NCI-H774 (cell line): ENCODE data around the gene PTH.
A peak's percentile ranks its signal among the peaks of the same experiment; 100 is the strongest.

Experiments
- DNase-seq: peaks from one replicate; lab custom pipeline; 2025; lab: John Stamatoyannopoulos, UW

Gene PTH

DNA sequence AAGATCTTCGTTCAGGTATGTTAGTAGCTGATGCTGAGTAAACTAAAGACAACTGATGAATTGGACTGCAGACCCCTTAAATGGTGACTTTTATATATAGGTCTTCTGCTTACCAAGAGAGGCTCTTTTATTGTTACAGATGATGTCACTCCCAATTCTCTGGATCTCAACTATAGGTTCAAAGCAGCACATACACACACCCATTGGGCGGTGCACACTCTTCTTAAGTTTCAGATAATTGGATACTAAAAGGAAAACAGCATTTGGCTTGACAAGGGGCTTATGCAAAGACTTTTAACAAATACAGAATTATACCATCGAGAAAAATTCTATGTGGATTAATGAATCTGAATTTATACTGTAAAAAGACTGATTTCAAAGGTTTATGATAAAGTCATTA is at the start of gene PTH:
Gene PTH, minus strand, starts transcription at position 69 of the 400 bp plus-strand sequence. CDS start 3,142 bp downstream, outside the sequence.
- DNase-seq = no peak

DNA sequence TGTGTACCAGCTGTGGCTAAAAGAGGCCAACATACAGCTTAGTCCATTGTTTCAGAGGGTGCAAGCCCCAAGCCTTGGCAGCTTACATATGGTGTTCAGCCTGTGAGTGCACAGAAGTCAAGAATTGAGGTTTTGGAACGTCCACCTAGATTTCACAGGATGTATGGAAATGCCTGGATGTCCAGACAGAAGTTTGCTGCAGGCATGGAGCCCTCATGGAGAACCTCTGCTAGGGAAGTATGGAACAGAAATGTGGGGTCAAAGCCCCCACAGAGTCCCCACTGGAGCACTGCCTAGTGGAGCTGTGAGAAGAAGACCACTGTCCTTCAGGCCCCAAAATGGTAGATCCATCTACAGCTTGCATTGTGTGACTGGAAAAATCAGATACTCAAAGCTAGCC is 42.2 kb upstream of the PTH start:
- DNase-seq = no peak

DNA sequence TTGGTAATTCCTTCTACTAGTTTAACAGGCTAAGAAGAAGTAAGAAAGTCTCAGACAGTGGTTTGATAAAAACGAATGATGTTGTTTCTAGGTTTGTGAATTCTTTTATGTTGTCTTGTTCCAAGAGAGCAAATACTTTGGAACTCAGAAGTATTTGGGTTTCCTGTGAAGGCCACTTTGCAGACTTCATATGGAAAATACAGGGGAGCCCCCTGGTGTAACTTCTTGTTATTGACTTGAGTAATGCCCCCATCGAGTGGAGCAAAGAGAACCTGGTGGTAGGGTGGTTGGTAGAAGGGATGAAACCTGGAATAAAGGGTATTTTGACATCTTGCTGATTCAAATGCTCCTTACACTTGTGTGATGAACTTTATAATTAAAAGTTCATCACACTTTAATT is 40.0 kb upstream of the PTH start:
- no peak for DNase-seq

DNA sequence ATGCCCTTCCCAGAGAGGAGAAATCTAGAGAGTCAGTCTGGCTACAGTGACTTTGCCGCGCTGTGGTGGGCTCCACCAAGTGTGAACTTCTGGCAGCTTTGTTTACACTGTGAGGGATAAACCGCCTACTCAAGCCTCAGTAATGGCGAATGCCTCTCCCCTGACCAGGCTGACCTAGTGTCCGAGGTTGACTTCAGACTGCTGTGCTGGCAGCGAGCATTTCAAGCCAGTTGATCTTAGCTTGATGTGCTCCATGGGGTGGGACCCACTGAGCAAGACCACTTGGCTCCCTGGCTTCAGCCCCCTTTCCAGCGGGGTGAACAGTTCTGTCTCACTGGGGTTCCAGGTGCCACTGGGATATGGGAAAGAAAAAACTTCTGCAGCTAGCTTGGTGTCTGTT is 38.6 kb upstream of the PTH start:
- no peak for DNase-seq

DNA sequence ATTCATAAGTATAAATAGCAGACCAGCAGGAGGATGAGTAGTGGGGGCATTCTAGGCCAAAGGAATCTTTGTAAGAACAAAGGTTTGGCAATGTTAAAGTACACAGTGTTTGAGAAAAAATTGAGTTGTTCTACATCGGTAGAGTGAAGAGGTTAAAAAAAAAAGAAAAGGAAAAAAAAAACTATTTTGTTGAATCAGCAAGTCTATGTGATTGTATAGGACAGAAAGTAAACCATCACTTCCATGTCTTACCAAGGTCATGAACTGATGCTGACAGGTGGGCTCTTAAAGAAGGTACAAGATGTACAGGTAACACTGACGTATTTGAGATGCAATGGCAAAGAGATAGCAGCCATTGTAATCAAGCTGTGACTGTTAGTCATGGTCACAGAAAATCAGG is 29.5 kb upstream of the PTH start:
- no peak for DNase-seq

DNA sequence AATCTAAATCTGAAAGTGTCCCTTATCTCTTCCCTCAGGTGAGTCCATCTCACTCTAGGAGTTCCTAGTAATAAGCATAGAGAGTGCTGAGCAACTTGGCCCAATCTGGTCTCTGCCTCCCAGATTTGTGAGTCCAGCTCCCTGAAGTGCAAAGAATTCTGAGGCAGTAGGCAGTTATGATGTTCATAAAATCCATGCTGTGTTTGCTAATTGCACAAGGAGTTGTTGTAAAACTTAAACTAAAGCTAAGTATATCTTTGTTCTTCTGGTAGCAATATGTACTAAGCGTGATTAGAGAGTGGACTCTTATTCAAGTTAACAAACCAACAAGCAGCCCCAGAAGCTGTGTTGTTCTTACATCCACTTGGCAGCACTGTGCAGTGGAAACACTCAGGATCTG is 7.6 kb upstream of the PTH start:
- DNase-seq = no peak

DNA sequence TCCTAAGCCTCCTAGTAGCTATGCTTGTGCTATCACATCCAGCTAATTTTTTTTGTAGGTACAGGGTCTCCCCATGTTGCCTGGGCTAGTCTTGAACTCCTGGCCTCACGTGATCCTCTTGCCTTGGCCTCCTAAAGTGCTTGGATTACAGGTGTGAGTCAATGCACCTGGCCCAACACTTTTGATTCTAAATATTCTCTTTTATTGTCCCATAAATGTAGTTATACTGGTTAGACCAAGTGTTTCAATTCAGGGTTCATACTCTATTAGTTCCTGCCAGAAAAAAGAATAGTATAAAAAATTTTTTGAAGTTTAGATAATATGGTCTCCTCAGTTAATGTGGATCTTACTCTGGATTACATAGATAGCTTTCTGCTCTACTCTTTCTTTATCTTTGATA is 6.7 kb upstream of the PTH start:
- no peak for DNase-seq

DNA sequence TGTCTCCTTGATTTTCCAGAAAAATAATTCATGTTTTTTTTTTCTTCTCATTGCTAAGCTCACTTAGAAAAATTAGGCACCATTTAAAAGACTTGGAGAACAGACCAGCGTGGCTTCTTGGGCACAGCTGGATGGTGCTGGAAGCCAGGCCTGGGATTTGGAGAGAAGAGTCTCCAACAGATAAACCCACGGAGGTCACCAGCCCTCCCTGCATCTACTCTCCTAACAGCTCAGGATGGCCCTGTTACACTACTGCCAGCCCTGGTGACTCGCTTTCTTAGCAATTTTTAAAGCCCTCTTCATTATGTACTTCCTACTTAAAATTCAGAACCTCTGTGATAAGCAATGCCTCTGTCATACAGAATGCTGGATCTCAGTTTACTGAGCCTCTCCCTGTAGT is 1.7 kb downstream of the PTH start:
- no peak for DNase-seq

DNA sequence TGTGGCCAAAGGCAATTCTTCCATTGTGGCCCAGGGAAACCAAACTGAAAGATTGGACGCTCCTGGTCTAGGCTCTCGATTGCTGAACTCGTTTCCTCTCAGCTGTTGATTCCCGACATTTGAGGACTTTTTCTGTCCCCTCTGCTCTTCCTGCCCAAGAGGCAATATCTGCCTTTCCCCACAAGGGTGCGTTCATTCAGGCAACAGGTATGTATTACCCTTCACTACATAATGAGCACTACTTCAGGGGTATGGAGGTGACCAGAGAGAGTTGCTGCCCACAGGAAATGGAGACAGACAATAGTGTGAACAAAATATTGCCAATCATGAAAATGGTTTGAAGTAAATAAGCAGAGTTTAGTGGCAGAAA is 8.2 kb downstream of the PTH start:
- DNase-seq = no peak

DNA sequence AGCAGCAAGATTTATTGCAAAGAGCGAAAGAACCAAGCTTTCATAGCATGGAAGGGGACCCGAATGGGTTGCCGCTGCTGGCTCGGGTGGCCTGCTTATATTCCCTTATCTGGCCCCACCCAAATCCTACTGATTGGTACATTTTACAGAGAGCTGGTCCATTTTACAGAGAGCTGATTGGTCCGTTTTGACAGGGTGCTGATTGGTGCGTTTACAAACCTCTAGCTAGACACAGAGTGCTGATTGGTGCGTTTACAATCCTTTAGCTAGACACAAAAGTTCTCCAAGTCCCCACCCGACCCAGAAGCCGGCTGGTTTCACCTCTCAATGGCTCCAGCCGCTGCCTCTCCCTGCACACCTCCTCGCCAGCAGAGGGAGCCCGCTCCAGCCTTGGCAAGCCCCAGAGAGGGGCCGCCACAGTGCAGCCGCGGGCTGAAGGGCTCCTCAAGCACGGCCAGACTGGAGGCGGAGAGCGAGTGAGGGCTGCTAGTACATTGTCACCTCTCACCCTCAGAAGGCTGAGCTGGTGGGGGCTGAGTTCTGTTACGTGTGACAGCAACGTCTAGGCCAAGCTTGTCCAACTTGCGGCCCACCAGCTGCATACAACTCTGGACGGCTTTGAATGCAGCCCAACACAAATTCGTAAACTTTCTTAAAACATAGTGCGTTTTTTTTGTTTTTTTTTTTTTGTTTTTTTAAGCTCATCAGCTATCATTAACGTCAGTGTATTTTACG is 8.7 kb downstream of the PTH start:
- no peak for DNase-seq

DNA sequence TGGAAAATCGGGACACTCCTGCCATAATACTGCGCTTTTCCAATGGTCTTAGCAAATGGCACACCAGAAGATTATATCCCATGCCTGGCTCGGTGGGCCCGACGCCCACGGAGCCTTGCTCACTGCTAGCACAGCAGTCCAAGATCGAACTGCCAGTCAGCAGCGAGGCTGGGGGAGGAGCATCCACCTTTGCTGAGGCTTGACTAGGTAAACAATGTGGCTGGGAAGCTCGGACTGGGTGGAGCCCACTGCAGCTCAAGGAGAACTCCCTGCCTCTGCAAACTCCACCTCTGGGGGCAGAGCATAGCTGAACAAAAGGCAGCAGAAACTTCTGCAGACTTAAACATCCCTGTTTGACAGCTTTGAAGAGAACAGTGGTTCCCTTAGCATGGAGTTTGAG is 15.6 kb downstream of the PTH start:
- DNase-seq = no peak

DNA sequence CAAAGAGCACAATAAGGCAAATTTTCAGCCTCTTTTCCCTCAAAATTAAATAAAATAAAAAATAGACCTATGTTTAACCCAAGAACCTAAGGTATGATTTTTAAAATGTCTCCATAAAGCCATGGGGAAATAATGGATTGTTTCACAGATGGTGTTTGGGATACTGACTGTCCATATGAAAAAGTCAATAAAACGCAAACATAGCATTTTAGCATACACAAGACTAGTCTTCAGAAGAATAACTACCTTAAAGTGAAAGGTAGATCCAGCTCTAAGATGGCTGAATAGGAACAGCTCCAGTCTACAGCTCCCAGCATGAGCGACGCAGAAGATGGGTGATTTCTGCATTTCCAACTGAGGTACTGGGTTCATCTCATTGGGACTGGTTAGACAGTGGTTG is 16.1 kb downstream of the PTH start:
- DNase-seq = no peak

DNA sequence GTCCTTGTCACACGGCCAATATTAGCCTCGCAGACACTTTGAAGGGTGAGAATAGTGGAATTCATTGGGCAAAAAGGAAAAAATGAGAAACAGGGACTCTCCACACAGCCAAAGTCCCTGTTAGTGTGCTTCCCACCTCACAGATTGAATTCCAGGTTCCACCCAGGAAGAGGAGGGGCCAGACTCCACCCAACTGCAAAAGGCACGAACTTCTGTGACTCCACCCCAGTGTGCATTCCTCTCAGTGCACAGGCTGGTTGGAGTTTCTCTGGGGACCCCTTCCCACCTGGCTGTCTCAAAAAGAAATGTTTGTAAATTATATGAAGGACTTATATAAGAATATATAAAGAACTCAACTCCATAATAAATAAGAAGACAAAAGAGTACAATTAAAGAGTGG is 20.7 kb downstream of the PTH start:
- DNase-seq = no peak

DNA sequence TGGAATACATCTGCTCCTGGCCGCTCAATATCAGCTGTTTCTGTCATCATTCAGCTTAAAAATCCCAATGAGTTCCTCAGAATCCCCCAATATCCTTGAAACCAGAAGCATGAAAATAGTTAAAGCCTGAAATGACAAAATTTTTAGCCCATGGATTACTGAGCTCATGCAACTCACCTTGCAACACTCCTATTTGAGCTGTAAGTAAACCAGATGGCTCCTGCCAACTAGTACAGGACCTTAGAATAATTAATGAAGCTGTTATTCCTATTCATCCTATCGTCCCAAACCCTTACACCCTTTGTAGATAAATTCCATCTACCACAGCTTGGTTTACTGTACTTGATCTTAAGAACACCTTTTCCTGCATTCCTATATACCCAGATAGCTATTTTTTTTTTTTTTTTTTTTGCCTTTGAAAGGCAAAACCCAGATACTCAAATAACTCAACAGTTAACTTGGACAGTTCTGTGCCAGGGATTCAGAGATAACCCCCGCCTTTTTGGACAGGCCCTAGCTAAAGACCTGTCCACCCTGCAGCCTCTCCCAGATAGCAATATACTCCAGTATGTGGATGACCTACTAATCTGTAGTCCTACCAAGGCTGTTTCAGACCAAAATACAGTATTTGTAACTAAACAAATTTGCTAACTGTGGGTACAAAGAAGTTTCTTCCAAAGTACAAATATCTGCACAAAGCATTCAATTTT is 22.6 kb downstream of the PTH start:
- no peak for DNase-seq

DNA sequence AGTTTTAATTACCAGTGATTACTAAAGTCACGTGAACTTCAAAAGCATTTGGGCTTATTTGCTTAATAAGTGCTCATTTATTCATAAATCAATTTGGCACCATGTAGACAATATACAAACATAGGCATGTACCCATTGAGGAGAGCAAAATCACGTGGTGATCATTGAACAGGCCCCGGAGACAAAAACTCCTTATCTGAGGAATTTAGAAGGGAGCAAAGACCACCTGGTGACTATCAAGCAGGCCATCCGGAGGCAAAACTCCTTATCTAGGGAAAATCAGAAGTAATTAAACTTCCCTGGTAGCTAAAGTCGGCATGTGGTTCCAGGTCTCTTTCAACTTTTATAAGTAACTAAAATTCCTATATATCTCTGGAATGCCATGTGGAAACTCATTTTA is 27.0 kb downstream of the PTH start:
- no peak for DNase-seq

DNA sequence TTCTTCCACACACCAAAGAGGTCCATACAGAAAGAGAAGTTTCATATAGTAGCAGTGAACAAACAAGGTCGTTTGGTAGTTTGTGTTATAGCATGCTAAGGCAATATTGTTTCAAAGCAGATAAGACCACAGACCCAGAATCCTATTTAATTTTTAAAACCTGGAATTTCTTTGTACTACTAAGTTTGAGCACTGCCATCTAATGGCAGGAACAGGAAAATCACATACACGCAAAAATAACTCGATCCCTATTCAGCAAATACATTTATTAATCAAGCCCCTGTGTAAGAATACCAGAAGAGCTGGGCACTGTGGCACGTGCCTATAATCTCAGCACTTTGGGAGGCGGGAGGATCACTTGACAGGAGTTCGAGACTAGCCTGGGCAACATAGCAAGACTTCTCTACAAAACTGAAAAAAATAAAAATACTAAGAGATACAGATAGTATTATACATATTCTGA is 29.9 kb downstream of the PTH start:
- DNase-seq = peak; percentile 30

DNA sequence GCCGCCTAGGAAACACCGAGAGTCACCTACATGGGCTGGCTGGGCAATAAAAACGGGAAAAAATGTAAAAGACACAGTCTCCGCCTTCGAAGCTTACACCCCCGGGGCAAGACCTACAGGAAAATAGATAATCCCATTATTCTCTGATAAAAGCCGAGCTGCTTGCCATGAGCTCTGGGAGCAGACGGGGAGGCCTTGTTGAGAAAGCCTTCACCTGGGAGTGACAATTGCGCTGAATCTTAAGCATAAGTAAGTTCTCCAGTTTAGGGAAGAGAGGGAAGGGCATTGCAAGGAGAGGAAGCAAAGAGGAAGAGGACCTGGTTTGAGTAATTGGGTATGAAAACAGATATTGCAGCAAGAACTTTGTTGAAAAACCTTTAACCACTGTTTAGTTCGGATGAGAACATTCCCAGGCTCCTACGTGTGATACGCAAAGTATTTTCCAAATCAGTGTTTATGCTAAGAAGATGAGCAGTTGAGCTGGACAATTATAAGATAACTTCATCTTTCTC is 32.0 kb downstream of the PTH start:
- no peak for DNase-seq

DNA sequence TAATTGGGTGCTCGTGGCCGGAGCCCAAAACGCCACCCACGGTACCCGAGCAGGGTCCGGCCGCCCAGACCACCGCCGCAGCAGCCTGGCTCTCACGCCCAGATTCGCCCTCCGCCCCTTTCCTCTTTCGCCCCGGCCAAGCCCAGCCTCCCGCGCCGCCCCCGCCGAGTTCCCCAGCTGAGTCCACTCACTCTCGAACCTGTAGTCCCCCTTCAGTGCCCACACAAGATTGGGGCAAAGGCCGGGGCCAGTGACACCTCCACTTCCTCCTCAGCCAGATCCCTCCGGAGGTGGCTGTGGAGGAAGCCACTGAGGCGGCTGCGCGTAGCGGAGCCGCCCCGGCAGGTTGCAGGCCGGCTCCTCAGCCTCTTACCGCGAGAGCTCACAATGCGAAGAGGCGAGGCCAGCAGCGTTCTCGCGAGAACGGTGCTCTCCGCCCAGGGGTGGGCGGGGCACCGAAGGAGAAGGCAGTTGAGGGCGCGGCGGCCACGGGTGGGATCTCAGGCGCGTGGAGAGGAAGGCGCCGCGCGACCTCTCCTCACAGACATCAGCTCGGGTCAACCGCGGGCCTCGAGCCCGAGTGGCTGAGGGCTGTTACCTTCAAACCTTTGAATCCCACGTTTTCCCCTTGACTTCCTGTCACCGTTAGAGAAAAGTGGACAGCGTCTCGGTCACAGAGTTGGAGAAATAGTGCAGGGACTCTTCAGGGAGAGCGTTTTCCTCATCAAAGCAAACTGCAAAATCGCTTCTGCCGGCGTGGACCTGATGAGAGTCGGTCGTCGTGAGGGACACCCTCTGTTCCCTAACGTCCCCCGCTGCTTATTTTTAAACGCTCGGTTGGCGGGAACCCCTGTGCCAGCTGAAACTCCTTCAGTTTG is 32.7 kb downstream of the PTH start, which contains the start of gene BTBD10:
Gene BTBD10, minus strand, starts transcription at position 322 of the 878 bp plus-strand sequence. CDS start 18,098 bp downstream, outside the sequence.
- DNase-seq = peak; percentile 96

DNA sequence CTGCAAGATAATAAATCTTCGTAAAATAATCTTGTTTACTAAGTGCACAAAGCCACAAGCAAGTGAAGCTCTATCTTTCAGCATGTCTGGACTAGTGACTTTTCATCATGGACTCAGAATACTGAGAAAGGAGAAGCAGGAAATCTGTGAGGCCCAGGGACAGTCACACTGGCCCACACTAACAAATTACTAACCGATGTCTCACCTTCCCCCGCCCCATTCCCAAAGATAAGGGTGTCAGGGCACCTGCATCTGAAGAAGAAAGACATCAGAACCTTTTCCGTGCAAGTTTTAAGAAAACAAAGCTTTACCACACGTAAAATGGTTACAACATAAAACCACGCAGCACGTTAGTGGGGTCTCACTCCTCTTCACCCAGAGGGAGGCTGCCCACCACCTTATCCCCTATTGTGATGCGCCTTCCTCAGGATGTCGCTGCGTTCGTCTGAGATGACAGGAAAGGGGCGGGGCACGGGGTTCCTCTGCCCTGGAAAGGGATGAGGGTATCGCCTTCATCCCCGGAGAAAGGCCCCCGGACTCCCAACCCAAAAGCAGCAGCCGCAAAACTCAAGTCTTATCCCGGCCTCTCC is 33.4 kb downstream of the PTH start:
- no peak for DNase-seq

DNA sequence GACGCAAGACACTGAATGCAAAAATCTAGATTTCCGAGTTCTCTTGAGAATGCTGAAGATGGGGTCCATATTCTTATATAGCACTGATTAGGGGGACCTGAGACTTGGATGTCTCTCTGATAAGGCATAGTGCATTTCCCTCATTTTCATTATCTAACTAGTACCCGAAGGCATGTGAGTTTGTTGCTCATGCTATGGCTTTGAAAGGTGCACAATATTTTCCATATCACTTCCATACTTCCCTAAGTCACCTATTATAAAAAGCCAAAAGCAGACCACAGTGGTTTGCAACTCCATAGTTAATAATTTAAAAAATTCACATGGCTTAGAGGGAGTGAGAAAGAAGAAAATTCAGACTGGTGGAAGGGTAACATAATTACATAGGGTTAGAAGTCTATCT is 34.5 kb downstream of the PTH start:
- DNase-seq = no peak

DNA sequence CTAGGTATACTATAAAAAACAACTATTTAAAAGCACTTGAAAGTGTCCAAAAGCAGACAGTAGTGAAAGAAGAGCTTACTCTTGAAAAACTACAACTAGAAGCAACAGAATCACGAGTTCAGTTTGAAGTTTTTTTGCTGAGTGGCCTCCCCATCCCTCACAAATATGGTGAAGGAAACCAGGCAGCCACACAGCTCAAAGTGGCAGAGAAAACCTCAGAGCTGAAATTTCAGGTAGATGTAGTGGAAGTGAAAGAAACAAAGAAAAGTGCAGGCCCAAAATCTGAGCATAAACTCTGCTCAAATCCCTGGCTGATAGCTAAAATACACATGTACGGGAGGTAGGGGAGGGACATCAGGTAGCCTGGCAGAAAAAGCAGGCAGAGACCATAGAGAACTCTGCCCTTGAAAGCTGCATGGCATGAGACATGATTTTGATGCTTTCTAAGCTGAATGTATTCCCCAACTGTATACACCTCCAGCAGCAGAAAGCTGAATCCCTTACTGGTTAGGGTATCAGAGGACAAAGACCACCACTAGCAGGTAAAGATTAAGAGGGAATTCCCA is 44.9 kb downstream of the PTH start:
- DNase-seq = no peak

DNA sequence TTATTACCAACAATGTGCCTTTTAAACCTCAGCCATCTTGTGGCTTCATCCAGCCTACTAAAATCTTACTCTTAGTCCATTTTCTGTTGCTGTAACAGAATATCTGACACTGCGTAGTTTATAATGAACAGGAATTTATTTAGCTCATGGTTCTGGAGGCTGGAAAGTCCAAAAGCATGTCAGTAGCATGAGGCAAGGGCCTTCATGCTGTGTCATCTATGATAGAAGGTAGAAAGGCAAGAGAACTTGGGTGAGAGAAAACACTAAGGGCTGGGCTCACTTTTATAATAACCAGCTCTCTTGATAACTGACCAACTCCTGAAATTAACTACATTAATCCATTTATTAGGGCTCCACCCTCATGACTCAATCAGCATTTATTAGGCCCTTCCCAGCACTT is 46.3 kb downstream of the PTH start:
- DNase-seq = no peak
